ENCODE results near the gene ATP12A.

GRCh38 chr13:24748061-24748400 is 67.8 kb downstream of the ATP12A start:
- TF ChIP-seq CTCF (IDR thresholded peaks at IDR 0.05 in 4 of 5, conservative IDR thresholded peaks at IDR 0.05 in 1 of 5) (no peak), POLR2A (IDR thresholded peaks at IDR 0.05) (no peak)

Measured in gastrocnemius medialis (tissue), 4 donors.